SH-SY5Y (cell line): ENCODE measurements around the gene SART1.

Experiments used
- GATA2 ChIP-seq: IDR thresholded peaks from 2 replicates; pipeline ENCODE4 v1.6.1; 2011; ENCODE audit warnings: mild to moderate bottlenecking, low read depth, low read length
- GATA3 ChIP-seq: IDR thresholded peaks from 2 replicates; pipeline ENCODE4 v1.6.1; 2011; ENCODE audit warnings: low read depth, mild to moderate bottlenecking, low read length, moderate library complexity

The SART1 gene

GRCh38 chr11:65961267-65962140, at the start of gene SART1:
Gene SART1, plus strand, starts transcription at chr11:65961734. Its CDS starts 47 bp downstream, at chr11:65961781.
- no peak for TF ChIP-seq GATA2

DNA sequence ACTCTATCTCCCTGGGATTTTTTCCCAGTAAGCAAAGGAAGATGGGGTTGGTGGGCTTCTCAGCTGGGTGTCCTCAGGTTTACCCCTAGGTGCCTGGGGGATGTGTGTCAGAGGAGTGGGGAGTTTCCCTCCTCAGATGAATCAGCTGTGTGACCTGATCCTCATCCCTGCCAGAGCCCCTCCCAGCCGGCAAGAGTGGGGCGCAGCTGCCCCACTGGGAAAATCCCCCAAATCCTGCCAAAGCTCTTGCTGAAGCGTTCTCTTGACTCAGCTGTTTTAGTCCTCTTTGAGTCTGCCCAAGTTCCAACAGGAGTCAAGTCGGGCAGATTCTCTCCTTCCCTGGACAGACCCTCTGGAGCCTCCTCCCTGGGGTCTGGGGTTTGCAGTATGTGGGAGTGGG, 48.7 kb upstream of the SART1 start:
- TF ChIP-seq GATA3 (no peak), GATA2 (no peak)

DNA sequence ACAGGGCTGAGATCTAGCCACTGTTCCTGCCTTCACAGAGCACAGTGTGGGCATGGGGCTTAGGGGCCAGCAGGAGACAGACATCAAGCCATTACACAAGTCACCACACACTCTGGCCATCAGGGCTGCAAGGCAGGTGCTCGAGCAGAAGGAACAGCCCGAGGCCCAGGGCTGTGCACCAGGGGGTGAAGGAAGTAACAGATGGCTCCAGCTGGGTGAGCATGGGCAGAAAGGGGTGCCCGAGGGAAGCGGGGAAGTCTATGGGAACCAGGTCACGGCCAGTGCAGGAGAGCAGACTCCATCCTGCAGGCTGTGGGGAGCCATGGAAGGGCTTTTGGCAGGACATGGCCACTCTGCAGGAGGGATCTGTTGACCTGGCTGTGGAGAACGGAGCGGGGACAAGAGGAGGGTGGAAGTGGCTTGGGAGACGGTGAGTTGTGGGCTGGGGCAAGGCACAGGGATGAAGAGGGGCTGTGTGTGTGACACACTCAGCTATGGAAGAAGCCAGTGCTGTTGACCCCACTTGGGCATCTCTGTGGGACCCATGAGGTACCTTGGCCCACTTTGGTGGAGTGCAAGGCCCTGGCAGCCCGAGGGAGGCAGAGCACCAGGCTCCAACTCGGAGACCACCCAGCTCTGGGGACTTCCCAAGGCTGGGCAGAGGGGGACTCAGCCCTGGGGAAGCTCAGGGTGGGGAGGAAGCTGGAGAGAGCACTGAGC, 46.3 kb upstream of the SART1 start:
- no peak for TF ChIP-seq GATA2
- no peak for TF ChIP-seq GATA3

- no peak for TF ChIP-seq GATA2
- TF ChIP-seq GATA3: no peak
Measured at GRCh38 chr11:65915821-65916251, 45.7 kb upstream of the SART1 start.

DNA sequence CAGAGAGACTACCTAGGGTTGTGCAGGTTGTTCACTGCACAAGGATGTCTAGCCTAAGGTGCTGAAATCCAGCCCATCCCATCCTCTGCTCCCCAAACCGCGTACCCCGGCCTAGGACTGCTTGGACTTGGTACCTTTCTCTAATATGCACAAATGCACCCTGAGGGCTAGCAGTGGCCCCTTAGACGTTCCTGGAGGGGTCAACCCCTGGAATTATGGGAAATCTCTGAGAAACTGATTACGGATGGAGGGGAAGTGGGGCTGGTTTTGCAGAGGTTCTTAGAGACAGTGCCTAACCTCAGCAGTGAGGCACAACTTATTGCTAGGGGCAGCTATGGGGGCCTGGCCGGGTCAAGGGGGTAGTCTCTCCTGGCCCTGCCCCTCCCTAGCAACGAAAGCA, 45.1 kb upstream of the SART1 start:
- TF ChIP-seq GATA3 (no peak), GATA2 (no peak)

GRCh38 chr11:65917077-65917433, 44.5 kb upstream of the SART1 start:
- TF ChIP-seq GATA3: no peak
- TF ChIP-seq GATA2: no peak

GRCh38 chr11:65917434-65918210, 43.9 kb upstream of the SART1 start:
- TF ChIP-seq GATA2 (no peak), GATA3 (no peak)

DNA sequence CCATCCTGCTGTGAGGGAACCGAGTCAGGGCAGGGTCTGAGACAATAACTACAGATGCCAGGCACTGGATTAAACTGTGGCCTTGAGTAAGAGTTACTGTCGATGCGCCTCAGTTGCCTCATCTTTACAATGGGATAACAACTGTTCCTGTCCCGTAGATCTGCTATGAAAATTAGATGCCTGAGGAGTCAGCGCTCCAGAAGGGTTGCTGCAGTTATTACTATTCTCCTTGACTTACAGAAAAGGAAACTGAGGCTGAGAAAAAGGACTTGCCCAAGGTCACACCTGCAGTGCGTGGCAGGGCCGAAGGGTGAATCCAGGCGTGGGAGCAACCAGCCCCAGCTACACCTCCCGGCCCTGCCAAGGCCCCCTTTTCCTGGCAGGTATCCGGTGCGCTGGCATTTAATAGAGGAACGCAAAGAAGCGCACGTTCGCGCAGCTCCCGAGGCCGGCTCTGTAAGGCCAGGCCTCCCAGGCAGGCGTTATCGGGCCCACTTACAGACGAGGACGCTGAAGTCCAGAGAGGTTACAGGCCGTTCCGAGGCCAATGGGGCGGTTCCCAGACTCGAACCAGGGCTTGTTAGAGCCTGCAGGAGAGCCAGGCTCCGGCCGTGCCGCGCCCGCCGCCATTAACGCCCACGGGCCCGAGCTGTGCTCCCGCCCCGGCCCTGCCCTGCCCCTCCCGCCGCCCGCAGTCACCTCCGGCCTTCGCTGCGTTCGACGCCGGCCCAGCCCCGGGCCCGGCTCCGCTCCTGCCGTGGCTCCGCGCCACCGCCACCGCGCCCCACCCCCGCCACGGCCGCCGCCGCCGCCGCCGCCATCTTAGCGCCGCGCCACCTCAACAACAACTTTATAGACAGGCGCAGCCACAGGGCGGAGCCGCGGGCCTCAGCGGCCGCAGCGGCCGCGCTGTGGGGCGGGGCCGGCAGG, 43.1 kb upstream of the SART1 start, which contains the start of gene C11orf68:
C11orf68 (minus strand) TSS at position 852 of the 930 bp plus-strand sequence; CDS start at position 821, 31 bp downstream.
- TF ChIP-seq GATA3: no peak
- TF ChIP-seq GATA2: no peak

DNA sequence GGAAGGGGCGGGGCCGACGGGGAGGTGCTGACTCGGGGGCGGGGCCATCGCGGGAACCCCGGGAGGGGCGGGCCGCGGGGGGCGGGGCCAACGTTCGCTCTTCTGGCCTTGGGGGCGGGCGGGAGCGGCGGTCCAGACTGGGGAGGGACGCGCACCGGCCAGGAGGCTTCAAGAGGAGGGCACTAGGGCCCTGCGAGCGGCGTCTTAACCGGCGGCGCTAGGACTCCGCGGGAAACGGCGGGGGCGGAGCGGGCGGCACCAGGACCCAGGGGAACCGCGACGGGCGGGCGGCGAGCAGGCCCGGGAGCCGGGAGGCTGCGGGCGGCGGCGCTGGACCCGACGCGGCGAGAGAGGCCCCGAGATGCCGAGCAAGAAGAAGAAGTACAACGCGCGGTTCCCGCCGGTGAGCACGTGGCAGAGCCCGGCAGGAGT, 42.4 kb upstream of the SART1 start, which contains the start of gene DRAP1:
DRAP1 (plus strand) TSS at position 286 of the 432 bp plus-strand sequence; CDS start at position 362, 76 bp downstream.
- no peak for TF ChIP-seq GATA2
- no peak for TF ChIP-seq GATA3

GRCh38 chr11:65919573-65920371, 41.8 kb upstream of the SART1 start:
- TF ChIP-seq GATA2: no peak

DNA sequence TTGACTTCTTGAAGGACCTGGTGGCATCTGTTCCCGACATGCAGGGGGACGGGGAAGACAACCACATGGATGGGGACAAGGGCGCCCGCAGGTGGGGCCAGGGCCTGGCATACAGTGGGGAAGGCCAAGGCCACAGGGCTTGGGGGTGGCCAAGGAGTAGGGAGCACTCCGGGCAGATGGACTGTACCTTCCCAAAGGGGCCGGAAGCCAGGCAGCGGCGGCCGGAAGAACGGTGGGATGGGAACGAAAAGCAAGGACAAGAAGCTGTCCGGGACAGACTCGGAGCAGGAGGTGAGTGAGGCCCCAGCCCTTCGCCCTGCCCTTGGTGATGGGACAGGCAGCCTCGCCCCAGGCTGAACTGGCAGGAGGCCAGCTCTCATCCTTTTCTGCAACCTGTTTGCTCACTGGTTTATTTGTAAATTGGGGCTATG, 41.1 kb upstream of the SART1 start:
- TF ChIP-seq GATA3 (no peak), GATA2 (no peak)

DNA sequence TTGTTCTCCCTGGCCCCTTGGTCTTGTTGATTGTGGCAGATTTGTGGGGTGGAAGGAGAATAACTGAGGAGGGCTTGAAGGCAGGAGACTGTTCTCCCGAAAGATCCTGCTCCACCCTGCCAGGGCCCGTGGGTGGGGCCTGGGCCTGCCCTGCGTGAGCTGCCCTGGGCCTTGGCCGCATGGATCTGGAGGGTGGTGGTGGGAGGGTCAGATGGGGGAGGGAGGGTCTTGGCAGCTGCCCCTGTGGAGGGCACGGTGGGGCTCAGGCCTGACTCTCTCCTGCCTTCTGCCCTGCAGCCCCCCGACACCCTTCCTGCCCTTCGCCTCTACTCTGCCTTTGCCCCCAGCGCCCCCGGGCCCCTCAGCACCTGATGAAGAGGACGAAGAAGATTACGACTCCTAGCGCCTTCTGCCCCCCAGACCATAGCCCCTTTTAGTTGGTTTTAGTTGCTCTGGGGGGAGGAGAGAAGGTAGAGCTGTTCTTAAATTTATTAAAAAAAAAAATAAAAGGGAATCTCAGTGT, 40.4 kb upstream of the SART1 start:
- TF ChIP-seq GATA3 (no peak), GATA2 (no peak)
